ENCODE data around the gene PPP1R15B.

The PPP1R15B gene

DNA sequence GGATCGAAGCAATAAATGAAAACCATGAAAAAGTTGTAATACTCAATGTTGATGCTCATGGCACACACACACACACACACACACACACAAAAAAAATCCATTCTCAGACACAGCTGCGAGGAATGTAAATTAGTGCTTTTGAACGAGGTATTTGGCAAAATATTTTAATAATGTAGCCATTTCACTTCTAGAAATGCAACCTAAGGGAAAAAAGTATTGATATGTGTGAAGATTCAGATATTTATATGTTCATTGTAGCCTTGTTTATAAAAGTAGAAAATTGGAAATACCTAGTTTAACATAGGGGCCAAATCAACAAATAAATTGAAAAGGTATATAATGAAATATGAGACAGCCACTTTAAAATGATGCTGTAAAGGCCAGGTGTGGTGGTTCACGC lies 55.7 kb downstream of the PPP1R15B start:
- H3K9me3 ChIP-seq (ENCODE audit: insufficient read depth, low read length) = no peaks in the 10 kb centered on the region
- H3K36me3 ChIP-seq (ENCODE audit: low read length) = no peaks in the 10 kb centered on the region
- H3K27me3 ChIP-seq (ENCODE audit: low read length) = no peaks in the 10 kb centered on the region
- no peak overlapping the region for H3K4me3 ChIP-seq (ENCODE audit: insufficient read depth, low read length, poor library complexity, severe bottlenecking)
- no peaks in the 10 kb centered on the region for H3F3A ChIP-seq (ENCODE audit: insufficient read depth)
- H2AFZ ChIP-seq (ENCODE audit: low read depth, low read length, severe bottlenecking) = no peak overlapping the region
- H4K20me1 ChIP-seq (ENCODE audit: low read depth, low read length) = no peaks in the 10 kb centered on the region; the same call in 1 of the 2 replicates
- no peaks in the 10 kb centered on the region for H3K9me2 ChIP-seq (replicated peaks; ENCODE audit: insufficient read depth, low read length)
- H3K4me2 ChIP-seq (ENCODE audit: low read depth, low read length, poor library complexity, severe bottlenecking) = no peak overlapping the region
- H3K9ac ChIP-seq (ENCODE audit: low read length) = no peak overlapping the region
- no peak overlapping the region for H3K27ac ChIP-seq (ENCODE audit: low read depth, low read length)
- TF ChIP-seq, protein P1, sequence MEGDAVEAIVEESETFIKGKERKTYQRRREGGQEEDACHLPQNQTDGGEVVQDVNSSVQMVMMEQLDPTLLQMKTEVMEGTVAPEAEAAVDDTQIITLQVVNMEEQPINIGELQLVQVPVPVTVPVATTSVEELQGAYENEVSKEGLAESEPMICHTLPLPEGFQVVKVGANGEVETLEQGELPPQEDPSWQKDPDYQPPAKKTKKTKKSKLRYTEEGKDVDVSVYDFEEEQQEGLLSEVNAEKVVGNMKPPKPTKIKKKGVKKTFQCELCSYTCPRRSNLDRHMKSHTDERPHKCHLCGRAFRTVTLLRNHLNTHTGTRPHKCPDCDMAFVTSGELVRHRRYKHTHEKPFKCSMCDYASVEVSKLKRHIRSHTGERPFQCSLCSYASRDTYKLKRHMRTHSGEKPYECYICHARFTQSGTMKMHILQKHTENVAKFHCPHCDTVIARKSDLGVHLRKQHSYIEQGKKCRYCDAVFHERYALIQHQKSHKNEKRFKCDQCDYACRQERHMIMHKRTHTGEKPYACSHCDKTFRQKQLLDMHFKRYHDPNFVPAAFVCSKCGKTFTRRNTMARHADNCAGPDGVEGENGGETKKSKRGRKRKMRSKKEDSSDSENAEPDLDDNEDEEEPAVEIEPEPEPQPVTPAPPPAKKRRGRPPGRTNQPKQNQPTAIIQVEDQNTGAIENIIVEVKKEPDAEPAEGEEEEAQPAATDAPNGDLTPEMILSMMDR (IDR thresholded peaks at IDR 0.05; ENCODE audit: insufficient read depth, low read length, poor library complexity, severe bottlenecking) = no peak
- no peak for TF ChIP-seq EZH2phosphoT487 (conservative IDR thresholded peaks at IDR 0.05; ENCODE audit: low read length)
- no peaks in the 10 kb centered on the region for H3K79me2 ChIP-seq (ENCODE audit: insufficient read depth, low read length)

GRCh38 chr1:204354579-204354978 lies 57.0 kb downstream of the PPP1R15B start:
- H4K20me1 ChIP-seq (ENCODE audit: low read depth, low read length) = no peaks in the 10 kb centered on the region; the same call in 1 of the 2 replicates
- H3K4me2 ChIP-seq (ENCODE audit: low read depth, low read length, poor library complexity, severe bottlenecking) = no peak overlapping the region
- no peak overlapping the region for H2AFZ ChIP-seq (ENCODE audit: low read depth, low read length, severe bottlenecking)
- H3K36me3 ChIP-seq (ENCODE audit: low read length) = no peaks in the 10 kb centered on the region
- no peak overlapping the region for H3K9ac ChIP-seq (ENCODE audit: low read length)
- TF ChIP-seq, protein P1 (IDR thresholded peaks at IDR 0.05; ENCODE audit: insufficient read depth, low read length, poor library complexity, severe bottlenecking) = no peak
- TF ChIP-seq EZH2phosphoT487 (conservative IDR thresholded peaks at IDR 0.05; ENCODE audit: low read length) = no peak
- H3K4me3 ChIP-seq (ENCODE audit: insufficient read depth, low read length, poor library complexity, severe bottlenecking) = no peak overlapping the region
- H3K79me2 ChIP-seq (ENCODE audit: insufficient read depth, low read length) = no peaks in the 10 kb centered on the region
- no peaks in the 10 kb centered on the region for H3K9me2 ChIP-seq (replicated peaks; ENCODE audit: insufficient read depth, low read length)
- H3F3A ChIP-seq (ENCODE audit: insufficient read depth) = no peaks in the 10 kb centered on the region
- H3K9me3 ChIP-seq (ENCODE audit: insufficient read depth, low read length) = no peaks in the 10 kb centered on the region
- no peaks in the 10 kb centered on the region for H3K27me3 ChIP-seq (ENCODE audit: low read length)
- no peak overlapping the region for H3K27ac ChIP-seq (ENCODE audit: low read depth, low read length)

Measured in SU-DHL-6 (cell line).